Measurements from ENCODE around the gene MLST8.
"Not testable (repeated sequence)": the region's sequence is repeated elsewhere in the genome, so short reads cannot be mapped to it uniquely, and the experiment has no call there.

MLST8 gene

DNA sequence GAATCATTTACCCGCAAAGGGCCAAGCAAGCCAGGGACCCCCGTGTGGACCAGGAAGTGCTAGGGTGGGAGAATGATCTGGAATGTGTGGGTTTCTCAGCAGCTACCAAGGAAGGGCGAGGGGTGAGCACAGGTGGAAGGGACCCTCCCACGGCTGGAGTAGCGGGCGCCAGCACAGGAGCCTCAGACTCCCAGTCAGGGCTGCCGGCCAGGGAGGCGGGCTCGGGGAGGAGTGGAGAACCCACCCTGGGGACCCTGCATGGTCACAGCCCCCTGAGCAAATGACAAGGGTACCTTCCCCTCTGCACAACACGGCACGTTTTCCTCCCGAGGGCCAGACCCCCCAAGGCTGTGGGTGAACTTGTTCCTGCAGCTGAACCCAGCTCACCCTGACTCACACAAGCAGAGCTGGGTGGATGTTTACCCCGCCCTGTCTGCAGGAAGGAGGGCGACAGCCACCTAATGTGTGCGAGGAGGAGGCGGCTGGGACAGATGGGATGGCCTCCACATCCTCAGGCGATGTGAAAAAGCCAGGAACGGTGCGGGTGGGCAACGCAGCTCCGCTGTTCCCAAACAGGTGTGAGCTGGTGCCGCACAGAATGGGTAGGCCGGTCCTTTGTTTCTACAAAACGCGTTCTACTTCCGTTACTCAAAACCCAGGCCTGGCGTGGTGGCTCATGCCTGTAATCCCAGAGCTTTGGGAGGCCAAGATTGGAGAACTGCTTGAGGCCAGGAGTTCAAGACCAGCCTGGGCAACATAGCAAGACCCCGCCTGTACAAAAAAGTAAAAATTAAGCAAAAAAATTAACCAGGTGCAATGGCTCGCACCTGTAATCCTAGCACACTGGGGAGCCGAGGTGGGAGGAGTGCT lies 39.9 kb downstream of the MLST8 start:
- no peak for DNase-seq (ENCODE audit: low read depth)

DNA sequence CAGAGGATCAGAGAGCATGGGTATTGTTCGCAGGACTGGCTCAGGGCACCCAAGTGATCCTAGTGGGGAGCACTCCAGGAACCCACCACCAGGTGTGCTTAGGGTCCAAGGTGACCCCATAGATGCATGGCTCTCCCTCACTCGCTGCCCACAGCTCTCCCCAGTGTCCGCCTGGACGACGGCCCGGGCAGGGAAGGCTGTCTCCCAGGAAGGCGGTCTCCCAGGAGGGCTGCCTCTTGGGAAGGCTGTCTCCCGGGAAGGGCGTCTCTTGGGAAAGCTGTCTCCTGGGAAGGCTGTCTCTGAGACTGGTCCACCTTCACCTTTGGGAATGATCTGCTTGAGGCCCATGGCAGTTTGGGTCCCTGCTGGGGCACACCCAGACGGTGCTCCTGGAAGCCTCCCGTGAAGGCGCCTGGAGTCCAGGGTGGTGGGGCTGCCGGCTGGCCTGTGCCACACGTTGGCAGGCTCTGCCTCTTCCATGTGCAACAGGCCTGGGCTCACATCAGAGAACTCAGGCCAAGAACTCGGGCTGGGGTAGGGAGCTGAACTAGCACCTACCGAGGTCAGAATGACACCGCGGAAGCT lies 41.1 kb downstream of the MLST8 start:
- no peak for DNase-seq (ENCODE audit: low read depth)

DNA sequence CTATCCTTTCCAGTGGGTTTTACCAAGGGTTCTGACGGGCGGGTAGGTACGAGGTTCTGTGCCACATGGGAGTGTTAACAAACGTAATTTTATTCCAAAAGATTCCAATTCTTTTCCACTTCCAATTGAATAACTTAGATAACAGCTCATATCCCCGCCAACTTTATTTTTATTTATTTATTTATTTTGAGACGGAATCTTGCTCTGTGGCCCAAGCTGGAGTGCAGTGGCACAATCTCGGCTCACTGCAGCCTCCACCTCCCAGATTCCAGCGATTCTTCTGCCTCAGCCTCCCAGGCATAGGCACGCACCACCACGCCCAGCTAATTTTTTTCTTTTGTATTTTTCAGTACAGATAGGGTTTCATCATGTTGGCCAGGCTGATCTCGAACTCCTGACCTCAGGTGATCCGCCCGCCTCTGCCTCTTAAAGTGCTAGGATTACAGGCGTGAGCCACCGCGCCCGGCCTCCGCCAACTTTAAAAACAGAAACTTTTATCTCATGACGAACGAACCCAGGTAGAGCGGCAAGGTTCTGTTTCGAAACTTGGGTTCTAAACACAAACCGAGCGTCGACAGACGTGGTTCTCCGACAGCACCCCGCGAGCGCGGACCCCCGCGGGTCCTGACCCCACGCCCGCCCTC lies 45.5 kb downstream of the MLST8 start:
- no peak for DNase-seq (ENCODE audit: low read depth)

DNA sequence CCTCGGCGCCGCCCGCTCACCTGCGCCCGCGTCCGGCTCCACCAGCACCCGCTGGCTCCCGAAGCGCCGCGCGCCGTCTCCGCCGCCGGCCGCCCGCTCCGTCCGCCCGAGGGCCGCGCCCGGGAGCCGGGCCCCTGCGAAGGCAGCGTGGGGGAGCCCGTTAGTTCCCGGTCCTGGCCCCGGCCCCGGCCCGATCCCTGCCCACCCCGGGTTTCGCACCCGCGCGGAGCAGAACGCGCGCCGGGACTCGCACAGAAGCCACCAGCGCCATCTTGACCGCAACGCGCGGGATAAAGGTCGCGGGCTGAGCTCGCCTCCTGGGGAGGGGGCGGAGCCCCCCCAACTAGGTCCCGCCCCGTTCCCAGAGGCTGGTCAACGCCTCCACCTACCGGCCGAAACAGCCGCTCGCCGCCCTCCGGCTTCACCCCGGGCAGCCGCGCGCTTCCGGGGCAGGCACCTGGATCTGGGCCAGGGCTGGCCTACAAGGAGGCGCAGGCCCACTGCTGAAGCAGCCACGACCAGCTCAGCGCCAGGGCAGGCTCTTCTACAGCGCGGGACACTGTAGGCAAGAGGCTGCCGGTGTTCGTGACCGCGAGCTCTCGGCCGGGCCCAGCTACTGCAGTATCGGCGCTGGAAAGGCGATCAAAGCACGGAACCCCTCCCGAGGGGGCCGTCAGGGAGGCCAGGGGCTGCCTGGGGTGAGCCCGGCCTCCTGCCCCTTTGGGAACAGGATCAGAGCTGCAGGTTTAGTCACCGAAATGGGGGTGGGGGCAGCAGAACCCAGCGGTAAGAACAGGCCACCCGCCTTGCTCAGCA lies 46.2 kb downstream of the MLST8 start, which contains the start of gene ECI1:
Gene ECI1, minus strand, starts transcription at position 292 of the 816 bp plus-strand sequence. Its CDS starts 21 bp downstream, at position 271.
- peak; percentile 70 for DNase-seq (ENCODE audit: low read depth)

DNA sequence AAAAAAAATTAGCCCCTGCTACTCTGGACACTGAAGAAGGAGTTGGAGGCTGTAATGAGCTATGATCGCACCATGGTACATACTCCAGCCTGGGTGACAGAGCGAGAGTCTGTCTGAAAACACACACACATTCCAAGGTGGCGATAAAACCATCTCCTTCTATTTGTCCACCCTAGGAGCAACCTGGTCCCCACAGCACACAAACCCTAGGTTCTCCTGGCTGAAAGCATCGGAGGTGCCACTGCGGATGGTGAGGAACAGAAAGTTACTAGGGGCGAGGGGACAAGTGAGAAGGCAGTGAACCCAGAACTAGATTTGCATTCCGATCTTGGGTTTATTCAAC lies 47.5 kb downstream of the MLST8 start:
- DNase-seq (ENCODE audit: low read depth): no peak

DNA sequence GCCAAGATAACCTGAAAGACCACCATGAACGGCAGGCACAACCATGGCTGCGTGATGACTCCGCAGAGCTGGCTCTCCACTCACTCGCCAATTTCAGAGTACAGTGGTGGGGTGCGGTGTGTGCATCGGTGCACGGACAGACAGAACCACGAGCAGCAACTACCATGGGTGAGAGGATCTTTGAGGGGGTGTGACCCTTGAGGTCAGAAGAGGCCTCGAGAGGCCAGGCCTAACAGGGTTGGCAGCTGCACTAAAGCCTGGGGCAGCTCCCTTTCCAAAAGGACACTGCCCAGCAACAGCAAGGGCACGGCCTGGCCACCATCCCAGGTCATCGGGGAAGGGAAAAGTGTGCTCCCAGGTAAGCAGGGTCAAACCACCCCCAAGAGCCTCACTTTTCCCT lies 48.0 kb downstream of the MLST8 start:
- no peak for DNase-seq (ENCODE audit: low read depth)

DNA sequence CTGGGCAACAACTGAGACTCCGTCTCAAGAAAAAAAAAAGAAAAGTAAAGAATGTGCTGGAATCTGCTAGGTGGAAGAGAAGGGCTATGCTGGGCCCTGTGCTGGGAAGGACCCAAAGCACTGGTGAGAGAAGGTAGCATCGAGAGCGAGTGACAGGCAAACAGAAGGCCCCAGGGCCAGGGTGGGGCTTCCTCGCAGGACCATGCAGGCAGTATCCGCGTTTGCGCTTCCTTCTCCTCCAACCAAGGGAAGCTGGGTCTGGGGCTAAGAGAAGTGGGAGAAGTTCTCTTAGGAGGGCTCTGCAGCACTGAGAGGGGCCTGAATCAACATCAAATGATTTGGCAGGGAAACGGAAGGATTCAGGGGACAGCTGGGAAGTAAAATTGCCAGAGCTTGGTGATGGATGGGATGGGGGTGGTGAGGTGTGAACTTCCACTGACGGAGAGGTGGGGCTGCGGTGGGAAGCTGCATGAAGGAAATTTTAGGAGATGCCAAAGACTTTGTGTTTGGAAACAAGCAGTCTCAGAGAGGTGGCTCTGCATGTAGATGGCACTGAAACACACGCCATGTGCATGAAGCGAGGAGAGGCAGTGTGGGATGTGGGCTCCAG lies 51.4 kb downstream of the MLST8 start:
- no peak for DNase-seq (ENCODE audit: low read depth)

DNA sequence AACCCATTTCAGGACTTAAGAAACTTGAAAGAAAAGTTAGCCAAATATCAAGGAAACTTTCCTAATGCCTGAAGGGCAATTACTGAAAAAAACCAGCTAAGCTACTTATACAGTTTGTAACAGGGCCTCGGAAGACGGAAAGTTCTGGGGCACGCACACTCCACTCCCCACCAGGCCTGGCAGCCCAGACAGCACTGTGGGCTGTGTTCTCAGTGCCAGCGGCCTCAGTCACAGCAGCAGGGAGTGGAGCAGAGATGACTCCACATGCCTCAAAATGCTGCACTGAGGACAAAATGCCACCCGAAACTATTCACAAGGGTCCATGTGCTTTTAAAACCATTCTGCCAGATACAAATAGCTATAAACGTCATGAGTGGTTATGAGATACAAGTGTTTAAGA lies 52.5 kb downstream of the MLST8 start:
- DNase-seq (ENCODE audit: low read depth): no peak

DNA sequence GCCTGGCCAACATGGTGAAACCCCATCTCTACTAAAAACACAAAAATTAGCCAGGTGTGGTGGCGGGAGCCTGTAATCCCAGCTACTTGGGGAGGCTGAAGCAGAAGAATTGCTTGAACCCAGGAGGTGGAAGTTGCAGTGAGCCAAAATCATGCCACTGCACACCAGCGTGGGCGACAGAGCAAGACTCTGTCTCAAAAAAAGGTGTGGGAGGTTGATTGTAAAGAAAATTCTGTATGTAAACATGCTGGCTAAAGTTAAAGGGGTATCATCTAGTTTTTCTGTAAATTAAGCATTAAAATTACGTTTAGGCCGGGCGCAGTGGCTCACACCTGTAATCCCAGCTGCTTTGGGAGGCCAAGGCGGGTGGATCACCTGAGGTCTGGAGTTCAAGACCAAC lies 53.3 kb downstream of the MLST8 start:
- not testable (repeated sequence) for DNase-seq (ENCODE audit: low read depth)
